GM12878 (cell line): ENCODE results near the gene VSIG10L2.

ENCODE experiments used
- CEBPB ChIP-seq, 2 experiments: fragments of 150-350 bp in 1 of 2; IDR thresholded peaks; 2 replicates each; pipeline ENCODE4 v1.6.1; 2012 to 2014; ENCODE audit warnings: low read depth in 2 of 2, low read length in 2 of 2, borderline replicate concordance in 1 of 2, inconsistent platforms in 1 of 2
- EZH2 ChIP-seq: IDR thresholded peaks from 2 replicates; pipeline ENCODE4 v1.6.1; 2012; ENCODE audit warnings: low read depth, mild to moderate bottlenecking, control low read depth, inconsistent platforms, low read length, borderline replicate concordance; ENCODE audit not compliant: control insufficient read depth
- JUNB ChIP-seq: IDR thresholded peaks from 2 replicates; pipeline ENCODE4 v1.6.1; 2016; ENCODE audit warnings: antibody characterized with exemption, mild to moderate bottlenecking
- POLR2A ChIP-seq: IDR thresholded peaks from 2 replicates; pipeline ENCODE4 v1.6.1; 2011; ENCODE audit warnings: low read depth, mild to moderate bottlenecking, low read length
- RBBP5 ChIP-seq: fragments of 200-600 bp; sonication (generic); conservative IDR thresholded peaks from 2 replicates; pipeline ENCODE4 v1.6.1; 2016
- TF ChIP-seq, protein P1 (sequence below): IDR thresholded peaks from 2 replicates; pipeline ENCODE4 v1.6.1; 2011; ENCODE audit warnings: low read depth, low read length, improper control_type of control experiment, borderline replicate concordance
- TF ChIP-seq, protein P2 (sequence below), 3 experiments: IDR thresholded peaks in 2 of 3; conservative IDR thresholded peaks in 1 of 3; 2 replicates each; pipeline ENCODE4 v1.5.1; 2011; ENCODE audit warnings: low read depth in 3 of 3, low read length in 3 of 3, mild to moderate bottlenecking in 3 of 3, control low read depth in 2 of 3, moderate library complexity in 2 of 3, inconsistent platforms in 1 of 3, mixed read lengths in 1 of 3; ENCODE audit not compliant: control insufficient read depth in 2 of 3, insufficient read depth in 1 of 3; ENCODE audit errors: extremely low read depth in 1 of 3

DNA sequence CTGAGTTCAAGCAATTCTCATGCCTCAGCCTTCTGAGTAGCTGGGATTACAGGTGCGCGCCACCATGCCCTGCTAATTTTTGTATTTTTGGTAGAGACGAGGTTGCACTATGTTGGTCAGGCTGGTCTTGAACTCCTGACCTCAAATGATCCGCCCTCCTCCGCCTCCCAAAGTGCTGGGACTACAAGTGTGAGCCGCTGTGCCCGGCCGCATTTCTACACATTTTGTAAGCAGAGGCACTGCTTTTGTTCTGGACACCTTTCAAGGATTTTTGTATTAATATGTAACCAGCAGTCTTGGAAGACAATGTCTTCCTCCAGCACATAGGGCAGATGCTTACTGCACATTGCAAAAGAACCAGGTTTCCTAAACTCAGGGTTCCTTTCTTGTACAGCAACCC, 11.4 kb upstream of the VSIG10L2 start:
- no peak for TF ChIP-seq CEBPB (IDR thresholded peaks at IDR 0.05; ENCODE audit: borderline replicate concordance in 1 of 2, low read depth in 2 of 2, low read length in 2 of 2)
- TF ChIP-seq, protein P1, sequence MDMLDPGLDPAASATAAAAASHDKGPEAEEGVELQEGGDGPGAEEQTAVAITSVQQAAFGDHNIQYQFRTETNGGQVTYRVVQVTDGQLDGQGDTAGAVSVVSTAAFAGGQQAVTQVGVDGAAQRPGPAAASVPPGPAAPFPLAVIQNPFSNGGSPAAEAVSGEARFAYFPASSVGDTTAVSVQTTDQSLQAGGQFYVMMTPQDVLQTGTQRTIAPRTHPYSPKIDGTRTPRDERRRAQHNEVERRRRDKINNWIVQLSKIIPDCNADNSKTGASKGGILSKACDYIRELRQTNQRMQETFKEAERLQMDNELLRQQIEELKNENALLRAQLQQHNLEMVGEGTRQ = no peak
- TF ChIP-seq, protein P2, sequence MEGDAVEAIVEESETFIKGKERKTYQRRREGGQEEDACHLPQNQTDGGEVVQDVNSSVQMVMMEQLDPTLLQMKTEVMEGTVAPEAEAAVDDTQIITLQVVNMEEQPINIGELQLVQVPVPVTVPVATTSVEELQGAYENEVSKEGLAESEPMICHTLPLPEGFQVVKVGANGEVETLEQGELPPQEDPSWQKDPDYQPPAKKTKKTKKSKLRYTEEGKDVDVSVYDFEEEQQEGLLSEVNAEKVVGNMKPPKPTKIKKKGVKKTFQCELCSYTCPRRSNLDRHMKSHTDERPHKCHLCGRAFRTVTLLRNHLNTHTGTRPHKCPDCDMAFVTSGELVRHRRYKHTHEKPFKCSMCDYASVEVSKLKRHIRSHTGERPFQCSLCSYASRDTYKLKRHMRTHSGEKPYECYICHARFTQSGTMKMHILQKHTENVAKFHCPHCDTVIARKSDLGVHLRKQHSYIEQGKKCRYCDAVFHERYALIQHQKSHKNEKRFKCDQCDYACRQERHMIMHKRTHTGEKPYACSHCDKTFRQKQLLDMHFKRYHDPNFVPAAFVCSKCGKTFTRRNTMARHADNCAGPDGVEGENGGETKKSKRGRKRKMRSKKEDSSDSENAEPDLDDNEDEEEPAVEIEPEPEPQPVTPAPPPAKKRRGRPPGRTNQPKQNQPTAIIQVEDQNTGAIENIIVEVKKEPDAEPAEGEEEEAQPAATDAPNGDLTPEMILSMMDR (IDR thresholded peaks at IDR 0.05 in 2 of 3, conservative IDR thresholded peaks at IDR 0.05 in 1 of 3; ENCODE audit: control insufficient read depth in 2 of 3, extremely low read depth in 1 of 3, insufficient read depth in 1 of 3, low read depth in 3 of 3, low read length in 3 of 3) = no peak
- TF ChIP-seq JUNB = no peak
- TF ChIP-seq RBBP5 = no peak
- no peak for TF ChIP-seq EZH2
- TF ChIP-seq POLR2A = no peak
